ENCODE measurements around the gene SMC5.

SMC5 gene

GRCh38 chr9:70352802-70353201 lies 94.0 kb downstream of the SMC5 start:
- peak; percentile 66 for TF ChIP-seq CTCF (conservative IDR thresholded peaks at IDR 0.05; ENCODE audit: low read length)
- DNase-seq (ENCODE audit: low read depth) = peak; percentile 17
- H3K4me3 ChIP-seq (ENCODE audit: low read length) = no peak overlapping the region

GRCh38 chr9:70355801-70356200 lies 97.0 kb downstream of the SMC5 start:
- TF ChIP-seq CTCF (conservative IDR thresholded peaks at IDR 0.05; ENCODE audit: low read length) = no peak
- H3K4me3 ChIP-seq (ENCODE audit: low read length) = no peak overlapping the region
- no peak for DNase-seq (ENCODE audit: low read depth)

- DNase-seq (ENCODE audit: low read depth) = peak; percentile 14
- TF ChIP-seq CTCF (conservative IDR thresholded peaks at IDR 0.05; ENCODE audit: low read length) = no peak
- no peak overlapping the region for H3K4me3 ChIP-seq (ENCODE audit: low read length)
Measured at GRCh38 chr9:70362952-70363351, 104.2 kb downstream of the SMC5 start.

- no peak for DNase-seq (ENCODE audit: low read depth)
- no peak overlapping the region for H3K4me3 ChIP-seq (ENCODE audit: low read length)
- no peak for TF ChIP-seq CTCF (conservative IDR thresholded peaks at IDR 0.05; ENCODE audit: low read length)
Measured at GRCh38 chr9:70363760-70364159, 105.0 kb downstream of the SMC5 start.

- H3K4me3 ChIP-seq (ENCODE audit: low read length) = no peak overlapping the region
- no peak for DNase-seq (ENCODE audit: low read depth)
- no peak for TF ChIP-seq CTCF (conservative IDR thresholded peaks at IDR 0.05; ENCODE audit: low read length)
Measured at GRCh38 chr9:70367305-70367930, 108.6 kb downstream of the SMC5 start.

- no peak for TF ChIP-seq CTCF (conservative IDR thresholded peaks at IDR 0.05; ENCODE audit: low read length)
- DNase-seq (ENCODE audit: low read depth) = no peak
- H3K4me3 ChIP-seq (ENCODE audit: low read length) = no peak overlapping the region
Measured at GRCh38 chr9:70374962-70375618, 116.3 kb downstream of the SMC5 start.

GRCh38 chr9:70382046-70382708 lies 123.4 kb downstream of the SMC5 start:
- TF ChIP-seq CTCF (conservative IDR thresholded peaks at IDR 0.05; ENCODE audit: low read length) = no peak
- DNase-seq (ENCODE audit: low read depth) = no peak

More at GRCh38 chr9:70382046-70382708, 123.4 kb downstream of the SMC5 start:
- no peak overlapping the region for H3K4me3 ChIP-seq (ENCODE audit: low read length)
